Midbrain (tissue), 1 donor: Measurements from ENCODE around the gene SLIT1.
"Not testable (repeated sequence)": the region's sequence is repeated elsewhere in the genome, so short reads cannot be mapped to it uniquely, and the experiment has no call there.

Source experiments
- DNase-seq: peaks from one replicate; lab custom pipeline; 2025; lab: John Stamatoyannopoulos, UW

The SLIT1 gene

DNA sequence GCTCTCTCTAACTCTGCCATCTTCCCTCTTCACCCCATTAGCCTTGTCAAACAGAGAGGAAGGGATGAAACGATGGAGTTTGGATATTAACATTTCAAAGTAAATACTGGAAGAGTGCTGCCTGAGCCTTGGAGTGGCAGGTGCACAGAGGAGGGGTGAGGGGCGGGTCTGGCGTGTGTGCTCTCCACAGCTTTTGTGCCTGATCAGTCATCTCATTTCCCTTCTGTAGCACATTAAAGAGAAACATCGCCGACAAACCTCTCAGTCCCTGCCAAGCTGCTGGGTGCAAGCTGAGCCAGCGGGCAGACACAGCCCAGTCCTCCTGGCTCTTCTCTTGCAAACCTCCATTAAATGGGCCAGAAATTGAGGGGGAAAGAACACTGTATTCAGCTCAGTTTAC is 76.2 kb downstream of the SLIT1 start:
- DNase-seq, result no peak

DNA sequence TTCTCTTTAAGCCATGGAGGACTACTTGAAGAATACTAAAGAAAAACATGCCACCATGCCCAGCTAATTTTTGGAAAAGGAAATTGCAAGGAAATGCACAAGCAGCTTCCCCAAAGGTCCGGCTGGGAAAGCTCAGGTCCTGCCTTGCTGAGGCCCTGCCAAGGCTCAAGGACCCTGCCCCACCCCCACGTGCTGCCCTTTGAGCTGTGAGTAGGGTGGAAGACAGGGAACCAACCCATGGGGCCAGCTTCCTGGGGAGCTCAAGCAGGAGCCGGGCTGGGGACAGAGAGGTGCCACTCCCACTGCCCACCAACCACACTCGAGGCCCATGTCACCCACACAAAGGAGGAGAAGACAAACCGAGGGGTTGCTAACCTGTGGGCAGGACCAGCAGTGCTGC is 78.2 kb downstream of the SLIT1 start:
- DNase-seq, result no peak

DNA sequence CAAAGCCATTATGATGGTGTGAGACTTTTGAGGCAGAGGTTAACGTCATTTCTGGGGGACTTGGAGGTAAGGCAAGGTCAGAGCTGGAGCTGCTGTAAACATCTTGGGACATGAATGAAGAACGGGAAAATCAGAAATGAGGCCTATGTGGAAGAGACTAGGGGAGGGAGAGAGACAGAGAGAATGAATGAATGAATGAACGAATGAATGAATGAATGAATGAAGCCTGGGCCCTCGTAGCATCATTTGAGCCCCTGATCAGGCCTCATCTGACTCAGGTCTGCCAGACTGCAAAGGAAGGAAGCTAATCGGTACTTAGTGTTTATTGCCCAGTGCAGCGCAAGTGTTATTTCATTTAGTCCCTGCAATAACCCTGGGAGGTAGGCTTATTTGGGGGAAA is 79.6 kb downstream of the SLIT1 start:
- no peak for DNase-seq

DNA sequence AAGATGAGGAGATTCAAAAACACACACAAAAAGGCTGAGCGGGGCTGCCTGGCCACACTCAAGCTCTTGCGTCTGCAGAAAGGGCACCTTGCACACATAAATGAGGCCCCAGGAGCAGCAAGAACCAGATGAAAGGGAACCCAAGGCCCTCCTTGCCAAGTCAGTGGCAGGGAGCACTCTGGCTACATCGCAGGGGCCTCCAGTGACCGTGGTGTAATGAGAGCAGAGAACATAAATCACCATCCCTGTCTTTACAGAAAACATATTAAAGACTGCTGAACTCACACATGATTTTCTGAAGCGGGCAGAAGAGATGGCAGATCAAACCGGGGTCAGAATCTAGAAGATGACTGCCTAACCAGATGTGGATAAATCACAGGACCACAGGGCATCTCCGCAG is 80.5 kb downstream of the SLIT1 start:
- DNase-seq, result no peak

DNA sequence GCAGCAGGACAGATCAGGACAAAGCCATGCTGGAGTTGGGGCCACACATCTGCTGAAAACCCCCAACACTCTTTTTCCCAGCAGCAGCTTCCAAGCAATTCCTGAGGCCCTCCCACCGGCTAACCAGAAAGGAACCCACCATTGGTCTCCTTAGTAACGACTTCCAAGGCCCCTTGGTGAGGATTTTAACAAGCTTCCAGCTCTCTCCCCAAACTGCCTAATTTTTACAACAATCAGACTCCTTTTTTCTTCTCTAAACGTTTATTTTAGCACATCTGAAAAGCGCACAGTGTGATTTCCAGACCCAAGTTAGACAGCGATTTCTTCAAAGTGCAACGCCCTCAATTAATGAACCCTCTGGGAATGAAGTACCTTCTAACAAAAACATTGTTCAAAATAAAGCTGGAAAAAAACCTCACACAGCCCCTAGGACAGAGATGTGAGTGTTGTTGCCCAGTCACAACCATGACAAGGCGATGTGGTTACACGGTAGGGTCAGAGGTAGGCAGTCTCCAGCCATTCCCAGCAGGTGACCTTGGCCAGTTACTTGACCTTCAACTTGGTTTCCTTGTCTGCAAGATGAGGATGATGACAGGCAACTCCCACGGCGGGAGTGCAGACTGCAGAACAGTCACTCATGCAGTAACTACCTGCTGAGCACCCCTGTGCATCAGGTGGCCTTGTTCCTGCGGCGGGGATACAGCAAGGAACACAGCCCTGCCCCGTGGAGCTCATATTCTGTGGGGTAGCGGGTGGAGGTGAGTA is 82.3 kb downstream of the SLIT1 start:
- no peak for DNase-seq

DNA sequence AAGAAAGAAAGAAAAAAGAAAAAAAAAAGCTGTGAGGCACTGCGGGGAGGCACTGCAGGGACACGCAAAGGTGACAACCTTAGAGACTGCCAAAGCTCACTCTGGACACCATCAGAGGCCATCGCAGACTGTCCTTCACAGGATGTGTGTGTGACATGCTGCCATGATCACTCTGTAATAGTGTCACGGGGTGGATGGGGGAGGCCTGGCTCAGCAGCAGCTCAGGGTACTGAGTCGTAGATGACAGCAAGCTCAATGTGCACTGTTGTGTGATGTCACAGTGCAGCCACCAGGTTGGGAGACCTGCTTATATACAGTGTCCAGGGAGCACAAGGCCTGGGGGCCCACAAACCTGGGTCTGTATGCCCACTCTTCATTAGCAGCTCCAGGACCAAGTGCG is 83.3 kb downstream of the SLIT1 start:
- DNase-seq, result no peak

DNA sequence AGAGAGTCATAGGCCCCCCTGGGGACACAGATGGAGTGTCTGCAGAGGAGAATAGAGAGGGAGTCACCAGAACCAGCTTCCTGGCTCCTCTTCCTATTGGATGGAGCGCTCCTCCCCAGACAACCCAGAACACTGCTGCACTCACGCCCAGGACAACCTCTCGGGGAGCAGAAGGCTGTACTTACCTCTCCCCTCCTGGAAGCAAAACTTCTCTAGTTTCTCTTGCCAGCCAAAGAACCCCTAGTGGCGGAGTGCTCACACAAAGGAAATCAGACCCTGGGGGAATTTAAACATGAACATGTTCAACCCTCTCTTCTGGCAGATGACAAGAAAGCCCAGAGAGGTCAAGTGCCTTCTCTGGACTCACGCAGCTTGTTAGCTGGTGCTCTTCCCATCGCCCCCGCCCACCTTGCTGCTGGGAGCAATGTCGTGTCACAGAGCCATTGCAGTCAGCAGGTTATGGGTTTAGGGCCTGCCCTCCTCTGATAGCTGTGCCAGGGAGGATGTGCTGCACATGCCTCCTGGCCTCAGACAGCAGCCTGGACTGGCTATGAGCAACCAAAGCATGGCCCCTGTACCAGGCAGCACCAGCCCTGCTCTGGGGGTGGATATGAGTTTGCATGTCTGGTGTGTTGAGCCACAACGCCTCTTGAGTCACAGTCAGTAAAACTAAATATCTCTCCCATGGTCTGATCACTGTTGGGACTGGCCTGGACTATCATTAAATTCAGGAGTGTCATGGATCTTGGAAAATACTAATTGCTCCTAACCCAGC is 84.4 kb downstream of the SLIT1 start:
- DNase-seq, result no peak

DNA sequence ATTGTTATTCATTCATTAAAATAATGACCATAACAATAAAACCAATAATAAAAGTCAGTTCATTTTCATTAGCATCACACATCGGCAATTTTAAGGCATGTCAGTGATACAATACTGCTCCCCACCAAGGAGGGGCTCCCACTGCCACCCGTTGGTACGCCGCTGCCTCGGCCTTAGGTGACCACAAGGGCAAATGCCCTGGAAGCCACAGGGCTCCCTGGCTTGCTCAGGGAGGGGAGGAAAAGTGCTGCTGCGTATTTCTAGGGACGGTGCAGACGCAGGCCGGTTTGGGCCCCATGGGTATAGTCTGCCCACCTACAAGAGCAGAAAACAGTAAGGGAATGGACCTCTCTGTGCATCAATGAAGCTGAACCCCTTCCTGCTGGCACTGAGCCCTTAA is 85.1 kb downstream of the SLIT1 start:
- no peak for DNase-seq

DNA sequence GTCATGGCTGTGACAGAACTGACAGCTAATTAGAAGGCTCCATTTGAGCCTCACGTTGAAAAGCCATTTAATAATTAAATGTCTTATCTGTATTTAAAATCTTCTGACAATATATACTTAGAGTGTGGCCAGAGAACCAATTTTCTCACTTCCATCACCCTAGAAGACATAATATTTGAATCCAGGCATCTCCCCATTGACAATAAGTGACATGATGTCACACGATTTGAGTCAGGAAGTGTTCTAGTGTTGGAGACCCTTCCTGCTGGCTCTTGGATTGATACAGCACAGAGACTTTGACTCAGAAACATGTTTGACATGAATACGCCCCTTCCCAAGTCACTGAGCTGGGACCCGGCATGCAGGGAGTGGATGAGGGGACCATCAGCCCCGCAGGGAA is 85.9 kb downstream of the SLIT1 start:
- DNase-seq, result no peak

DNA sequence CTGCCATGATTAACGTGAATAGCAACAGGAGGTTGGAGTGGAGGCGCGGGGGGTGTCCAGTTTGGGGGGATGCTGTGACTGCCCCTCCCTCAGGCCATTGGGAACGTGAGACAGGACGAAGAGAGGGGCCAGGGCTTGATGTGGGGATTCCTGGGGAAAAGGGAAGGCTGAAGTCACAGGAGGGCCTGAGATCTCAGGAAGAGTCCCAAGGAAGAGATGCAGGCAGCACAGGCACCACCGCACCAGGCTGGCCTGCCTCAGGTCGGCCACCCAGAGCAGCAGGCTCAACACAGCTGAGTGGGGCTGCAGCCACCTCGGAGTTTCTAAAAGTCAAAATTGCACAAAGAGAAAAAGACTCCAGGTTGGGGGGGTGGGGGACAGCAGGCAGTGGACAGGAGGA is 86.7 kb downstream of the SLIT1 start:
- no peak for DNase-seq

DNA sequence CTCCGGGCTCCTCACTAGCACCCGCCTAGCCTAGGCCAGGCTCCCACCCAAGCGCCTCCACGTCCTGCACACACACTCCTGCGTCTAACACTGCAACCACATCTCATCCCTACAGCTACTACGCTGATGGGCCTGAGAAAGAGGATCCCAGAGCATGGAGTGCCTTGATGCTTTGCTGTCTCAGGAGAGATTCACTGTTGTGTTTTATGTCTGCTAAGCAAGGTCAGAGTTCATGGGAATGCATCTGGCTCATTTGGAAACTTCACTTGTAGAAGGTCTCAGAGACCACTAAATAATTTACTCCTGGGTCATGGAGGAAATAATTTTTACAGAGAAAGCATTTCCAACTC is 88.7 kb downstream of the SLIT1 start:
- no peak for DNase-seq

DNA sequence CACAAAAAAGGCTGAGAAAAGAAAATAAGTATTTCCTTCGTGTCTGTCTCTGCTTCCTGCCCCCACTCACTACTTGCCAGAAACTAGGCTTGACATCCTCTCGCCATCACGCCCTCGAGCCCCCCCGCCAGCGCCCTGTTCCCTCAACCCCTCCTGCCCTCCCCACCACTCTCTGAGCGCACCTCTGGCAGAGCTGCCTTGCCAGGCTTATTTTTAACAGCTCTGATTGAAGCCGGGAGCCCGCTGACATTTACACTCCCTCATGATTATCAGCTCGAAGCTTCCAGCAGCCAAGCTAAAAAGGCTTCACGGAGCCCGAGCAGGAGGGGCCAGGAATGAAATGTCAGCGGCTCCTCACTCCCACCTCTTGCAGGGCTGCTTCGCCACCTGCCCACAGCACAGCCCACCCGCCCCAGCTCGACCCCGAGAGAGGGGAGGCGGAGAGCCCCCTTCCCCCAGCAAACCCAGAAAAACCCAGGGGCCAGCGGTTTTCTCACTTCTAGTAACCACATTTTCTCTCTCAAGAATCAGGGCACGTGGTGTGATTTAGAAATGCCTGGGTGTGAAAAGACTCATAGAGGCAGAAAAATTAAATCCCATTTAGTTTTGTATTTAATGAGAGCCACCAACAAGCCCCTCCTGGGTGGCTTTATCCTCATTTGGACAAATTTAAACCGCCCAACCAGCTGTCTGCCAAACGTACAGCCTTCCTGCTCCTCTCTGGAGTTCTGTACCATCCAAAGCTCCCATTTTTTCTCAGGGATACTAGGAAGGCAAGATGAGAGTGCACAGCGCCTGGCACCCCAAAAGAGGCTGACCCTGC is 89.3 kb downstream of the SLIT1 start:
- no peak for DNase-seq

DNA sequence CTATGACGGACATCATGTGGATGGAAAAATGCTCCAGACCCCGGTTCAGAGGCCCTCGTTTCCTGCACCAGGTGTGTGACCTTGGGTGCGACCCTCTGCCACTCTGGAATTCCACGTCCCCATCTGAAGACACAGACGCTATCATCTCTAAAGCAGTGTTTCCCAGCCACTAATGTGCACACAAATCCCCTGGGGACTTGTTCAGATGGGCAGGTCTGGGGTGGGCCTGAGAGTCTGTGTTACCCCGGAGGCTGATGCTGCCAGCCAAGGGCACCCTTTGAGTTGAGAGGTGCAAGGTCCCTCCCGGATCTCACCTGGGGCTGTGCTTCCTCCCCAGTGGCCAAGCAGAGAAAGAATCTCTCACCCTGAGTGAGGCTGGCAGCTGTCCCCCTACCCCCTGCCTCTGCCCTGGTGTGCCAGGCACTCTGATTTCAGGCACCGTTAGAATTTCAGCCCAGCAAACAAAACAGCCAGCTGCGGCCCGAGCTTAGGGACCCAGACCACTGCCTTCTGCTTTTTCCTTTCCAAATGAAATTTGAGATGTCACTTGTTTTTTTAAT is 90.0 kb downstream of the SLIT1 start:
- DNase-seq, result no peak

DNA sequence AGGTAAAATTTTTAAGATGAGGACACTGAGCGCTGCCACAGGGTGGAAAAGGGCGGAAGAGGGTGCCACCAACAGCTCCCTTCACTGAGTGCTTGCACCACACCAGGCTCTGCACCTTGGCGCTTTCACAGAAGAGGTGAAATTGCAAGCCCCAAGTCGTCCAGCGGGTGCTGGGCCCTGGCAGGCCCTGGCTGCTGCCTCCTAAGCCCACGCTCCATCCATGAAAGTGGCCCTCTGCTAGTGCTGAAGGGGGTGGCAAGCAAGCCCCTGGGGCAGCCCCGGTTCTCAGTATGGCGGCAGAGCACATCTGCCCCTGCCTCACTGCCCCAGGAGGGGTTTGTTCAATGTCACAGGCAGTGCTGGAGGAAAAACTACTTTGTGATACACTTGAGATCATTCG is 95.1 kb downstream of the SLIT1 start:
- no peak for DNase-seq

DNA sequence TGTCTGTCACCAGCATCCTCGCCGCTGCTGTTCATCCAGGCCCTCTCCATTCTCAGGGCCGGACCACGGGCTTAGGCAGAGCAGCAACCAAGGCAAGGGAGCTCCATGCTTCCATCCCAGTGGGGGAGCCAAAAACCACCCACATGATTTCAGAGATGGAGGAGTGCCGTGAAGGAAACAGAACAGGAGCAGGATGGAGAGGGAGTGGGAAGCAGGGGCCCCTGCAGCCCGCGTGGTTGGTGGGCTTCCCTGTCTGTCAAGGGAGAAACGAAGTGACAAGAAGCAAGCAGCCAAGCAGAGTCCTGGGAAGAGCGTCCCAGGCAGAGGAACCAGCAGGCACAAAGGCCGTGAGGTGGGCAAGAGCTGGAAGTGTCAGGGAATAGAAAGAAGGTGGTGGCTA is 95.7 kb downstream of the SLIT1 start:
- DNase-seq, result no peak

DNA sequence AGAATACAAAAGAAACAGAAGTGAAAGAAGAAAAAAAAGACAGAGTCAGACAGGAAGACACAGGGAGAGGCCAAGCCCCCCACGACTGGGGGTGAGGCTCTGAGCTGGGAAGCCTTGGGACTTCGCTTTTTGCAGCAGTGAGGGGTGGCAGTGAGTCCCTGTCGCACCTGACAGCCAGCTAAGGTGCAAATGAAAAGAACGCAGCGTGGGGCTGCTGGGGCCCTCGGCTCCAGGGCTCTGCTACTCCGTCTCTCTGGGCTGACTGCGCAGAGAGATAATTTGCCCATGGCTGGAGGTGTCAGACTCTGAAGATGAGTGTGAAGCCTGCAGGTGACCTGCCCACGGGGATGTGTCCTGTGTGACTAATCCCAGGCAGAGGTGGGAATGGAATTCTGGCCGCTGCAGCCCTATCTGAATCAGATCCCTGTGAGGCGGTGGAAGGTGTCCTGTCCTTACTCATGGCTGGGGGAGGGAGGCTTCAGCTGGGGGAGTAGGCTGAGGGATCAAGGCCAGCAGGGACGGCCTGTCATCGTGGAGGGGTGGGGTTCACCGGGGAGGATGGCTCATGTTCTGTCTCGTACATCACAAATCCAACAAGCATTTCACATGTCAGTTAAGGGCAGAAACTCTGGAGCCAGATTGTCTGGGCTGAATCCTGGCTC is 96.4 kb downstream of the SLIT1 start:
- no peak for DNase-seq

DNA sequence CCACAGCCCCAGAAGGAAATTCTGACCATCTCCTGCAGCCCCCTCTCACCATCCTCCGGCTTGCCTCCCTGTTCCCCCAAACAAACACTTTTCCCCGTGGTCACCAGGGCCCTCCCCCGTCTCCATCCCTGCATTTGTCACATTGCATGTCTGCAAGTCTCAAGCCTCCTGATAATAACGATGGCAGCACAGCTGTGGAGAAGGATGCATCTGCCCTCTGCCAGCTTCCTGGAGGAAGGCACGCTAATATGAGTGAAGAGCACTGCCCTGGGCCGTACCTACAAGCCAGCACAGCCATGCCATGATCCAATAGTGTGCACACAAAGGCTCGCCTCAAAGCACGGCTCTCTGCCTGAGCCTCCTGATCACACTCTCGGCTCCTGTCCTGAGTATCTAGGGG is 98.5 kb downstream of the SLIT1 start:
- DNase-seq, result no peak

DNA sequence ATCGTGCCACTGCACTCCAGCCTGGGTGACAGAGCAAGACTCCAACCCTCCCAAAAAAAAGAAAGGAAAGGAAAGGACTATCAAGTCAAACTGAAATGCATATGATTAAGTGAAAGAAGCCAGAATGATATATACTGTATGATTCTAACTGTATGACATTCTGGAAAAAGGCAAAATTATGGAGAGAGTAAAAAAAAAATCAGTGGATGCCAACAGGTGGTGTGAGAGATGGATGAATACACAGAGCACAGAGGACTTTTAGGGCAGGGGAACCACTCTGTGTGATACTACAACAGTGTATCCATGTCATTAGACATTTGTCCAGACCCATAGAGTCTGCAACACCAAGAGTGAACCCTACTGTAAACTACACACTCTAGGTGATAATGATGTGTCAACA is 99.2 kb downstream of the SLIT1 start:
- DNase-seq, result no peak

DNA sequence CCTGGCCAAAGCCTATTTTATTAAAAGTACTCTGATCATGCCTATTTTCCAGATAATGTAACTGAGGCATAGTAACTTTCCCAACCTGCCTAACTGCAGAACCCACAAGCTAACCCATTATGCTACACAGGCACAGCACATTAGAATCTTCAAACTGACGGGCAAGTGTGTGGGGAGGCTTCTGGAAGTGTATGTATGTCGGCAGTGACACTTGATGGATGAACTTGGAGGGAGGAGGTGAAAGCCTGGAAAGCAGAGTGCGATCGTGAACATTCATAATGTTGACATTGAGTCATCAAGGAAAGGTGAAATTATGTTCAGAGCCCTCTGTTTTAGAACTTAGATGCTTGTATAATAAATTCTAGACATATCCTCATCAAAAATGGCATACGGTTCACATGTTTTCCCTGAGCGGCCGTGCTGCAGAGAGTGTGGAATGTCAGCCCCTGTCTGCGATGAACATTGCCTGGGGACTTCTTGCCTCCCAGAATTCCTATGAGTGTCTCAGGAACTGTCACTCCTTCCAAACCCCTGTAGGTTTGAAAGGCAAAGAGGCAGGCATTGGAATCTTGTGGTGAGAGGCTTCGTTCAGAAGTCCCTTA is 102.4 kb downstream of the SLIT1 start:
- no peak for DNase-seq

DNA sequence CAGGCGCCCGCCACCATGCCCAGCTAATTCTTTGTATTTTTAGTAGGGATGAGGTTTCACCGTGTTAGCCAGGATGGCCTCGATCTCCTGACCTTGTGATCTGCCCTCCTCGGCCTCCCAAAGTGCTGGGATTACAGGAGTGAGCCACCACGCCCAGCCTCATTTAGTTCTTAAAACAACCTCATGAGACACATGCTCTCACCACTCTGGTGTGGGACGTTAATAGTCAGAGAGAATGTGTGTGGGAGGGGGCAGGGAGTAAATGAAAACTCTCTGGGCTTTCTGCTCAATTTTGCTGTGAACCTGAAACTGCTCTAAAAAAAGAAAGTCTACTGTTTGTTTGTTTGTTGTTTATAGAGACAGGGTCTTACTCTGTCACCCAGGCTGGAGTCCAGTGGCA is 103.2 kb downstream of the SLIT1 start:
- DNase-seq, result not testable (repeated sequence)

DNA sequence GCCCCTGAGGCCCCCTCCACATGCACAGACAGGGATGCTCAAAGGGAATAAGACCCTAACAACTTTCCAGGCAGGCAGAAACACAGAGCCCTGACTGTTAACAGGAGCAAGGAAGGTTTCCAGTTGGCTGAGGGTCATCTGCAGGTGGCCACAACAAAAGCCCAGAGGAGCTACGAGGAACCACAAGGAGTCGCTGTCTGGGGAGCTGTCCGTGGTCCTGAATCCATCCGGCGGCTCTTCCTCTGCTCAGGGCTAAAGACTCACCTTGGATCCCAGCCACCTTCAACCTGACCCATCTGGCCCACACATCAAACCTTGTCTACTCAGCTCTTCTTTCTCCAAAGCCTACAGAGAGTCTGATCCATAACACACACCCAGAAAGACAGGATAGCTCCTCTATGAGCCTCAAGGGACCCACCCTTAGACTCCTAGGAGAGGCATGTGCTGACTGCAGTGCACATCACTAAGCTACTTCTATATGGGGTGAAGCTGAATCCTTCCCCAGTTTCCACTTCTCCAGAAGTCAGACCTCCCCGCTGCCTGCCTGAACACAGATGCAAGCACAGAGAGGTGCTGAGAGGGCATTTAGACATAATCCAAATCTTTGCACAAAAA is 104.0 kb downstream of the SLIT1 start:
- peak; percentile 12 for DNase-seq
